Measurements from ENCODE around the gene SAT1.
A peak's percentile ranks its signal among the peaks of the same experiment; 100 is the strongest.
"Not testable (repeated sequence)": the region's sequence is repeated elsewhere in the genome, so short reads cannot be mapped to it uniquely, and the experiment has no call there.

SAT1 gene

GRCh38 chrX:23782863-23783588 is at the start of gene SAT1:
Gene SAT1 (plus strand): TSS chrX:23783173. CDS start chrX:23783352, 179 bp downstream.
- DNase-seq (ENCODE audit: low read depth) = peak; percentile 74

DNA sequence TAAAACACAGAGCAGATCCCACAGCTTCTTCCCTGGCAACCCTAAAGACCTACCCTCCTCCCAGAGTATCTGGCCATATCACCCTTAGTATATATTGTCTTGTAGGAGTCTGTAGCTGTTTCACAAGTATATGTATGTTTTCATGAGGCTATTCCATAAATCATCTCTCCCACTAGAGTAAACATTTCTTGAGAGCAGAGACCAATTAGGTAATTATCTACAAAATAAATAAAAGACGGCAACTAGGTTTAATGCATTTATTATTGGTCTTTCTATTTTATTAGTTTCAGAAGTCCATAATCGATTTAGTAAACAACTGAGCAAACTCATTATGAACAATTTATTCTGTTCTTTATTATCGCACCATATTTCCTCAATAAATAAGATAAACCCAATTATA is 46.9 kb upstream of the SAT1 start:
- no peak for DNase-seq (ENCODE audit: low read depth)

GRCh38 chrX:23737413-23737812 is 45.6 kb upstream of the SAT1 start:
- DNase-seq (ENCODE audit: low read depth) = no peak

DNA sequence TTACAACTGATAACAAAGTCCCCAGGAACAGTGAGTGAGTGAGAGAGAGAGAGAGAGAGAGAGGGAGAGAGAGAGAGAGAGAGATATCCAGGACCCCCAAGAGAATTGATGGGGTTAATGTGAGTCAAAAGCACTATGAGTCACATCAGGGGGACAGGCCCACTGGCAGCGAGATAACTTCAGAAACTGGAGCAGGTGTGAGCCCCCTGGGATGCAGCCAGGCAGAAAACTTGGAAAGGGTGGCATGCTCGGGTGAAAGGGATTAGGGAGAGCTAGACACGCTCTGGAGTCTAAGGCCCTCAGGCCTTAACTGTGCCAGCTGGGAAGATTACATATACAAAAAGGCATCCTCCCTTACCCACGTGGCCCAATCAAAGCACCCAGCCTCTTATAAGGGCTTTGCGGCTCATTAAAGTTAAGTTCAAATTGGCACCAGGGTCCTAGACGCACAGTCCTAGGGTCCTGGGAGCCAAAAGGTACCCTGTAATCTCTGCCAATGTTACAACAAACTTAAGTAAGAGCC is 40.7 kb upstream of the SAT1 start:
- no peak for DNase-seq (ENCODE audit: low read depth)

- DNase-seq (ENCODE audit: low read depth) = peak; percentile 23
These were observed 40.0 kb upstream of the SAT1 start, which contains the start of gene ACOT9 for GRCh38 chrX:23742697-23743622. Gene ACOT9 (minus strand): TSS chrX:23743276. CDS start chrX:23743144, 132 bp downstream.

DNA sequence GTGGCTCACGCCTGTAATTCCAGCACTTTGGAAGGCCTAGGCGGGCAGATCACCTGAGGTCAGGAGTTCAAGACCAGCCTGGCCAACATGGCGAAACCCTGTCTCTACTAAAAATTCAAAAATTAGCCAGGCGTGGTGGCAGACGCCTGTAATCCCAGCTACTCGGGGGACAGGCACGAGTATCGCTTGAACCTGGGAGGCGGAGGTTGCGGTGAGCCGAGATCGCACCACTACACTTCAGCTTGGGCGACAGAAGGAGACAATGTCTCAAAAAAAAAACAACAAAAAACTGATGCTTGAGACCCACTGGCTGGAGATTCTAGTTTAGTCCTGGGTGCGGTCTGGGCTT is 39.4 kb upstream of the SAT1 start:
- DNase-seq (ENCODE audit: low read depth) = not testable (repeated sequence)

GRCh38 chrX:23745786-23746185 is 37.2 kb upstream of the SAT1 start:
- no peak for DNase-seq (ENCODE audit: low read depth)

DNA sequence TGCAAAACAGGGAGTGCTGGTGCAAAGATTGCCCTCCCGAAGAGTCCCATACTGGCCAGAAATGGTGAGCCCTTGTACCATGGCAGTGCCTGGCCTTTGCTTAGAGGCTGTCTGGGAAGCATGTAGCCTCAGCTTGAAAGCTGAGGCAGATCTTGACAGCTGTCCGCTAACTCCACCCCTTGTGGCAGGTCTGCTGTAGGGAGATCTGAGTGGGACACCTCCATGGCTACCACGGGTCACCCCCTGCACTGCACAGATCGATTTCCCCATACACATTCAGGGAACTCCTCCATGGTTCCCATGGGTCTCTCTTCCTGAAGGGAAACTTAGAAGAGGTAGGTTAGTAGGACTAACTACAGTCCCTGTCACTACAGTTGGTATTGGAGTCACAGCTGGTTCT is 33.8 kb upstream of the SAT1 start:
- no peak for DNase-seq (ENCODE audit: low read depth)

DNA sequence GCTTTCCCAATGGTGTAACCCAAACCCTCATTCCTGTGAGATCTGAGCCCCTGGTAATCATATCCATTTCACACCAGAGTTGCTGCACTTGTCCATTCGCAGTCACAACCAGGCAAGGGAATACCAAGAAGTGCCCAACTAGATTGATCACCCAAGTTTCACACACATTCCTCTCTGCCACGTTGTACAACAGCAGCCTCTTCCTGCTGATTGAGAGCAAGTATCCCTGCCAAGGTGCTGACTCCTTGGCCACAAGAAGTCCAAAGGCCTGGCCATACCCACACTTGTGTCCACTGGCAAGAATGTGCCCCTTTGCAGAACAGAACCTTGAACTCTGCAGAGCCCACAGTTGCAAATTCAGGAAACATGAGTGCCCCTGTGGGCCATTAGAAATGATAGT is 33.4 kb upstream of the SAT1 start:
- no peak for DNase-seq (ENCODE audit: low read depth)

- no peak for DNase-seq (ENCODE audit: low read depth)
These were observed 30.1 kb upstream of the SAT1 start for GRCh38 chrX:23752740-23753415.

GRCh38 chrX:23754664-23755063 is 28.3 kb upstream of the SAT1 start:
- no peak for DNase-seq (ENCODE audit: low read depth)

DNA sequence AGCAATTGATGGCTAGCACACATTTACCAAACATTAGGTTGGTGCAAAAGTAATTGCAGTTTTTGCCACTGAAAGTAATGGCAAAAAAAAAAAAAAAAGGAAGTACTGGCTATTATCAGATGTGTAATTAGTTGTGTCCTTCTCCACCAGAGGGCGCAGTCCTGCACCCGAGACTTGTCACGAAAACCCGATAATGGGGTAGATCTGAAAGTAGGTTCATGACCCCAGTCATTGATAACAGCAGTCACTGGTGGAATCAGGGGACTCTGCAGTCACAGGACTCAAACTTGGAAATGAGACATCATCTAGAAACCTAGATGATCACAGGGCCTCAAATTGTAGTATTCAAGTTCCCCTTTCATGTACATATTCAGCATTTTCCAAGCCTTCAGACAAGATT is 26.8 kb upstream of the SAT1 start:
- DNase-seq (ENCODE audit: low read depth) = no peak

- DNase-seq (ENCODE audit: low read depth) = no peak
These were observed 23.2 kb upstream of the SAT1 start for GRCh38 chrX:23759821-23760220.

GRCh38 chrX:23764188-23764984 is 18.6 kb upstream of the SAT1 start:
- DNase-seq (ENCODE audit: low read depth) = no peak

DNA sequence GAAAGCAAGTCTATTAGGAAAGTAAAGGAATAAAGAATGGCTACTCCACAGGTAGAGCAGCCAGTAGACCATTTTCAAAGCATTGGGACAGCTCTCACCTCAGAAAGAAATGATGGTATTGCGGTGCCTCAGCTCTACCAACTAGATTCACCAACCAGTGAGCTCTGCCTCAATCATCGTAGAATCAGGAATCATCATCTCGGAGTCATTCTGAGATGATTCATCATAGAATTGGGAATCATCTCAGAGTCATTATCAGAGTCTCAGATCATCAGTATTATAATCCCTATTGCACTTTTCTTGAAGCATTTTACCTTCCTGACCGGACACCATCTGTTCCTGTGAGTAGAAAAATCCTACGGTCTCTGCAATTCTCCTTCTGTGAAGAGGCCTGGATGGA is 17.5 kb upstream of the SAT1 start:
- no peak for DNase-seq (ENCODE audit: low read depth)

DNA sequence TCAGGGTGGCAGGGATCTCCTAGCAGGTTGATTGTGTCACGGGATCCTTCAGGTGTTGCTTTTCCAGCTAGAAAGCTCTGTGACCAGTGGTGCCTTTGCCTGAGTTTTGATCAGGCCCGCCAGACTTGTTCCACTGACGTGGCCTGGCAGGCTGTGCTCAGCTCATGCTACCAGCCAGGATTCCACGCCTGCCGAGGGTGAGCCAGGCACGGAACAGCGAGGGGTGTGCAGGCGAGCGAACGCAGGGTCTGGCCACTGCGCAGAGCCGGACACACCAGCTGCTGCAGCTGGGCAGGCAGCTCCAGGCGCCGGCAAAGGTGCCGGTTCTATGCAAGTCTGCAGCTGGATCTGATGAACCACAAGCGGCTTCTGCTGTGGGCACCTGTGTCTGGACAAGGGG is 17.1 kb upstream of the SAT1 start:
- DNase-seq (ENCODE audit: low read depth) = no peak

GRCh38 chrX:23766650-23767551 is 16.1 kb upstream of the SAT1 start:
- DNase-seq (ENCODE audit: low read depth) = no peak

GRCh38 chrX:23770142-23770541 is 12.8 kb upstream of the SAT1 start:
- DNase-seq (ENCODE audit: low read depth) = no peak

DNA sequence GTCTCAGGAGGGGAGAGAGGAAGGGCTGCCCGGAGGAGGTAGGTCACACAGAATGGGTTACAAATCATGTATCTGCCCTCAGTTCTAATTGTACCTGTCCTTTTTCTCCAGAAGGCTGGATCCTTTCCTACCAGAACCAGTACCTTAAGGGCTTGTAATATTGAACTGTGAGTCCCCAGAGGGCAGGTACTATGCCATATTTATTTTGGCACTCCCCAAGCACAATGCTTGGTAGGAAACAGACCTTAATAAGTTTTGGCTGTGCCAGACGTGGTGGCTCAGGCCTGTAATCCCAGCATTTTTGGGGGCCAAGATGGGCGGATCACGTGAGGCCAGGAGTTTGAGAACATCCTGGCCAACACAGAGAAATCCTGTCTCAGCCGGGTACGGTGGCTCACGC is 11.9 kb upstream of the SAT1 start:
- DNase-seq (ENCODE audit: low read depth) = not testable (repeated sequence)

GRCh38 chrX:23773601-23774175 is 9.3 kb upstream of the SAT1 start:
- DNase-seq (ENCODE audit: low read depth) = no peak
